NCI-H128 (cell line): ENCODE results near the gene CCDC86.
"Not testable (repeated sequence)": the region's sequence is repeated elsewhere in the genome, so short reads cannot be mapped to it uniquely, and the experiment has no call there.

ENCODE experiments used
- DNase-seq: peaks from one replicate; lab custom pipeline; 2025; ENCODE audit not compliant: unreplicated experiment; lab: John Stamatoyannopoulos, UW

CCDC86 gene

DNA sequence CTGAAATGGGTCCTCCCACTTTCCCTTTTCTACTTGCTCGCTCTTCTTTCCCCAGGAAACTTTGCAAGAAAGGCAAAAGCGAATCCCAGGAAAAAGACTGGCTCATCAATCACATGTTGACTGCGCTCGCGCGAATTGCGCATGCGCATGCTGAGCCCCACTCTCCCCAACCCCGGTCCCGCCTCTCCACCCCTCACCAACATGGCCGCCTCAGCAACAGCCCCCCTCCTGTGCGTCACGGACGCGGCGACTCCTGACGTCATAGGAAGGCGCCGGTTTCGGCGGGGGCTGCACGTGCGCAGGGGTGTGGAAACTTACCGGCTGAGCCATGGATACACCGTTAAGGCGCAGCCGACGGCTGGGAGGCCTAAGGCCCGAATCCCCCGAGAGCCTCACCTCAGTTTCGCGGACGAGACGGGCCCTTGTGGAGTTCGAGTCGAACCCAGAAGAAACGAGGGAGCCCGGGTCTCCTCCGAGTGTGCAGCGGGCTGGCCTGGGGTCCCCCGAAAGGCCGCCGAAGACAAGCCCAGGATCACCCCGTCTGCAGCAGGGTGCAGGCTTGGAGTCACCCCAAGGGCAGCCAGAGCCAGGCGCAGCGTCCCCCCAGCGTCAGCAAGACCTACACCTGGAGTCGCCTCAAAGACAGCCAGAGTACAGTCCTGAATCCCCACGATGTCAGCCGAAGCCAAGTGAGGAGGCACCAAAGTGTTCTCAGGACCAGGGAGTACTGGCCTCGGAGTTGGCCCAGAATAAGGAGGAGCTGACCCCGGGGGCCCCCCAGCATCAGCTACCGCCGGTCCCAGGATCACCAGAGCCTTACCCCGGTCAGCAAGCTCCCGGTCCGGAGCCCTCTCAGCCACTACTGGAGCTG lies at the start of gene CCDC86:
TSS of gene CCDC86 (plus strand) at position 317 of the 871 bp plus-strand sequence. CDS start at position 329, 12 bp downstream.
- DNase-seq = peak; percentile 86

DNA sequence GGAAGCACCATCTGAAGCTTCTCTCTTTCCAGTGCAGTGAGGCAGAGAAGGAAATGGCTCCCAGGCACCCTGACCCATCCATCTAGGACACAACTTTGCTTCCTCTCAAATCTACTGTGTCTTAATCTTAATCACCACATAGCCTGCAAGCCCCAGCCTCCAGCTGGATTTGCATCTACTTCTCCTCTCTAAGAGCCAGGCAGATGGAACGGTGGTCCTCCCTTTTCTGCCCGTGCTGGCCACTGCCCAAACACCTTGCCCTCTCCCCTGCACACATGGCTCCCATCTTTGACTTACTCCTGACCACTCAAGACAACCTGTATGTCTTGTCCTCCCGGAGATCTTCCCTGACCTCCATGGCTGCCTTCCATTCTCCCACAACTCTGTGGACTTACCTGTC lies 49.4 kb upstream of the CCDC86 start:
- no peak for DNase-seq

GRCh38 chr11:60795291-60795690 lies 46.6 kb upstream of the CCDC86 start:
- DNase-seq = no peak

DNA sequence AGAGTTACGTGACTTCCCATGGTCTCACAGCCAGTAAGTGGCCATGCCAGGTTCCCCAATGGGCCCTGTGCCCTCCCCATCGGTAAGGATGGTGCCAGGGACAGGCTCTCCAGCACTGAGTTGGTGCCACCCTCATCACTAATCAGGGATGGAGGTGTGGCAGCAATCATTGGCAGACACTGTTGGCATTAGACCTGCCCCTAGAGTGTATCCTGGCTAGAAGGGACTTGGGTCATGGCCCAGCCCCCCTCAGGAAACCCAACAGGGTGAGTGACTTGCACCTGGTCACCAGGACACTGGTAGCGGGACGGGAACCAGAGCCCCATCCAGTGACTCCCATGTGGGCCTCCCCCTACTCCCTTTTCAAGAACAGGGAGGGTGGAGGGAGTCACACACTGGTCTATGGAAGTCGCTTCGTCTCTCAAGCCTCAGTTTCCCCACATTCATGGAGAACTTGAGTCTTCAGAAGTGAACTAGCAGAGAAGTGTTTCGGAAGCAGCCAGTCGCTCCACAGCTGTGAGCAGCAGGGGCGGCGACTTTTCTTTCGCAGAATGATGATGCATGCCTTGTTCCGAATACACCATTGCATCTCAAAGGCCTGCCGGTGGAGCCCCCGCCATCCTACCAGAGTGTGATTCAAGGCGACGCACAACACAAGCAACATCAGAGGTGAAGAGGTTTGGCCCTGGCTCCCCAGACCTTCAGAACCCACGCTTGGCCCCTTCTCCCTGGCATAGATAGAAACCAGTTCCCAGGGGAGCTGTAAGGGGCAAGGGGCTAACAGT lies 43.9 kb upstream of the CCDC86 start:
- DNase-seq = no peak

DNA sequence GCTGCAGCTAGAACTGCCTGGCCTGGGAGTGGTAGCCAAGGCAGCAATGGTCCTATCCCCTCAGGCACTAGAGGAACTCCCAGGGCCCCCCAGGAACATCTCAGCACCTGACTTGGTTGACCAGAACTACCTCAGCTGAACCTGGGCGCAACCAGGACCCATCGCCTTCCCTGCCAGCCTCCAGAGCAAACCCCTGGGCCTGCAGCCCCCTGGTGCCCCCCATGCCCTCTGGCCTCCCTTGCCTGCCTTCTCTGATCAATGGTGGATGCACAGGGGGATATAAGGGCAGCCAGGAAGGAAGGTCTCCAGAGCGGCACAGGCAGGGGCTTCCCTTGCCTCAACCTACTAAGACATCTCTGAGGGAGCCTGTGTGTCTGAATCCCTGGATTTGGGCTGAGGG lies 43.3 kb upstream of the CCDC86 start:
- DNase-seq = no peak

- no peak for DNase-seq
Measured at GRCh38 chr11:60801194-60801593, 40.7 kb upstream of the CCDC86 start.

- no peak for DNase-seq
Measured at GRCh38 chr11:60803273-60803936, 38.5 kb upstream of the CCDC86 start.

GRCh38 chr11:60809249-60809648 lies 32.7 kb upstream of the CCDC86 start:
- DNase-seq = no peak

- no peak for DNase-seq
Measured at GRCh38 chr11:60809691-60810090, 32.2 kb upstream of the CCDC86 start.

DNA sequence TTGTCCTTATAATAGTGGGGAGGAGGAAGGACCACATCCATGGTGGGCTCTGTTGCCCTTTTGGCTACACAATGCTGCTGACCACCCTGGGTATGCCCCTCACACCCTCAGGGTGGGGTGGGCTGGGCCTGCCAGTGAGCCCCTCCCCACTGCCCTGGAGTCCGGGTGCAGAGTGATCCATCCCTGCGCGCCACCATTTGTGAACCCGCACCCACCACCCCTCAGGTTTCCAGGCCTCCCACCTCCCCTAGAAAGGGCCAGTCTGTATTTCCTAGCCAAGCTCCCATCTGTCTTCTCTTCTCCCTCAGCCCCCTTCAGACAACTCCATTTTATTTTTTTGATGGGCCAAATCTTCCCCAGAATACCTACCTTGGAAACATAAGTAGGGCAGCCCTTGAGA lies 31.8 kb upstream of the CCDC86 start:
- DNase-seq = no peak

- no peak for DNase-seq
Measured at GRCh38 chr11:60810569-60810968, 31.3 kb upstream of the CCDC86 start.

- DNase-seq = no peak
Measured at GRCh38 chr11:60813324-60813723, 28.6 kb upstream of the CCDC86 start.

DNA sequence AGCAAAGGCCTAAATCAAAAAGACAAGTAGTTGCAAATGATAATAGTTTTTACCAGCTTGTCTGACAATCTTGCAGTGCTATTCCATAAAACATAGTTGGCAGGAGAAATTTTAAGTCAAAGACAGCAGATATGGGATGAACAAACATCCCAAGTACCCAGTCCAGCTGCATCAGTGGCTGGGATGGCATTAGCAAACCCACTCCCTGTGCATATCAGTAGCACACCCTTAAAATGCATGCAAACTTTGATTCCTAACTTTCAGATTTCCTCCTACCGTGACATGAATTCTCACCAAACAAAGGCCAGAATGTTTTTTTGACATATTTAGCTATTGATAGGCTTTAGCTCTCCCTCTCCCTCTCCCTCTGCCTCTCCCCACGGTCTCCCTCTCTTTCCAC lies 27.8 kb upstream of the CCDC86 start:
- no peak for DNase-seq

GRCh38 chr11:60816590-60817157 lies 25.2 kb upstream of the CCDC86 start:
- no peak for DNase-seq

DNA sequence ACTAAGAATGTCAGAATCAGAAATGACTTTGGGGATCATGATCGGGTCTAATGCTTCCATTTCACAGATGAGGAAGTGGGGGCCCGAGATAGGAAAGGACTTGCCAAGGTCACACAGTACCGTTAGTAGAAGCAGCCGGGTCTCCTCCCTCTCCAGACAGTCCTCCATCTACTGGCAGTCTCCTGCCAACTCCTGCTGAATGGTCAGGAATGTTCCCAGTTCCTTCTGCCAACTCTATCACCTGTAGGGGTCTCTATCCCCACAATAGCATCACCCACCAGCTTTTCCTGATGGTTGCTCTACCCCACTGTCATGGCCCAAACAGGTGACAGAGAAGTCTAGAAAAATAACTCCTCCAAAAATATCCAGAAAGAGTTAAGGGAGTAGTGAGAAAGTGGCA lies 23.9 kb upstream of the CCDC86 start:
- no peak for DNase-seq

DNA sequence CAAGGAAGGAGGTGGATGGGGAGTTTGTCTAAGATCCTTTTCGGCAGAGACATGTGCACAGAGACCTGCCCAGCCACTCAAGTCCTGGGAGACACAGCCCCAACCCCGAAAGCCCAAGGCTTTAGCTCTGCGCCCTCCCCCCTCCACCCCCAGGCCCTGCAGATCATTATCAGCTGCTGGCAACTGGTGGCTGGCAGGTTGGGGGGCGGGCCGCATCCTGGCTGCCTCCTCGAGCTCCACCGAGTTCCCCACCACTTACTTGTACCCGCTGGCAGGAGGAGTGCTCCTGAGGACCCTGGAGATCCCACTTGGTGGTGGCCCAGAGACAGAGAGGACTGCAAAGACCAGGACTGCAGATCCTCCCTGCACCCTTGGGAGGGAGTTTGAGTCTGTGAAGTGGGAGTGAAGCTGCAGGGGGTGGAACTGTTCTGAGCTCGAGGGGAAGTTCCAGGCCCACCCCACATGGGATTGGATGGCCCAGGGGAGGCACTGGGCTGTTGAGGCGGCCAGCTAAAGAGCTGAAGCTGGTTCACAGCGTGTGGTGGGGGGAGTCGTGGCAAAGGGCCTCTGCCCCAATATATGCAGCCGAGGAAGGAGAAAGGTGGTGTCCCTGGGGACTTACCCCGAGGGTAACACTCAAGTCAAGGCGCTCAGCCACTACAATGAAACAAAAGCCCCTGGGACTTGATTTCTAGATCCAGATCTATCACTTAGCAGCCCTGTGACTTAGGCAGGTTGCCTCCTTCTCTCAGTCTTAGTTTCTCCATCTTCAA lies 19.9 kb upstream of the CCDC86 start:
- DNase-seq = no peak

DNA sequence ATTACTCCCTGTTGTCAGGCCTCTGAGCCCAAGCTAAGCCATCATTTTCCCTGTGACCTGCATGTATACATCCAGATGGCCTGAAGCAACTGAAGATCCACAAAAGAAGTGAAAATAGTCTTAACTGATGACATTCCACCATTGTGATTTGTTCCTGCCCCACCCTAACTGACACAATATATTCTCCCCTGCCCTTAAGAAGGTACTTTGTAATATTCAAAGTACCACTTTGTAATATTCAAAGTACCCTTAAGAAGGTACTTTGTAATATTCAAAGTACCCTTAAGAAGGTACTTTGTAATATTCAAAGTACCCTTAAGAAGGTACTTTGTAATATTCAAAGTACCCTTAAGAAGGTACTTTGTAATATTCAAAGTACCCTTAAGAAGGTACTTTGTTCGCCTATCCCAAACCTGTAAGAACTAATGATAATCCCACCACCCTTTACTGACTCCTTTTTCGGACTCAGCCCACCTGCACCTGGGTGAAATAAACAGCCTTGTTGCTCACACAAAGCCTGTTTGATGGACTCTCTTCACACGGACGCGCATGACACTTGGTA lies 18.1 kb upstream of the CCDC86 start:
- DNase-seq = not testable (repeated sequence)

GRCh38 chr11:60825118-60825517 lies 16.8 kb upstream of the CCDC86 start:
- DNase-seq = no peak

DNA sequence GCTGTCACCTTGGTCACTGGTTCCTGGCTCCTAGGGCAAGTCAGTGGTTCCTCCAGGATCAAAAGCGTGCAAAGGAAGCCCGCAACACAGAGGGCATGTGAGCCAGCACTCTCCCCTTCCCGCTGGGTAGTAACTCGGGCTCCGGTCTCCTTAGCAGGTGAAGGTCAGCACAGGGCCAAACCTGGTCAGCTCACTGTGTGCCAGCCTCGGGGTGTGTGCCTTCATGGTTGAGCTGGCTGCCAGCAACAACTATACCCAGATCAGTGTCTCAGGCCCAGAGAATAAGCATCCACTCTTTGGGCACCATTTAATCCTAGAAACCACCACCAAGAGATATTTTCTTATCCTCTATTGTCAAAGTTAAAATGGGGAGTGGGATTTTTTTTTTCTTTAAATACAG lies 16.1 kb upstream of the CCDC86 start:
- DNase-seq = no peak

GRCh38 chr11:60830478-60831142 lies 11.3 kb upstream of the CCDC86 start:
- DNase-seq = no peak
